WTC11 (cell line): ENCODE measurements around the gene CBY1. TPM values are rescaled to one million over a fixed set of nuclear protein-coding genes. Genes with fewer than 3 reads are reported as not detected.
A peak's percentile ranks its signal among the peaks of the same experiment; 100 is the strongest.

Experiments
- ATAC-seq: fragments of 200-7000 bp; cut with Tn5 transposase; 2 replicates; pipeline ENCODE4 v1.10.0; 2021; ENCODE audit warnings: mild to moderate bottlenecking, moderate library complexity
- CTCF ChIA-PET: fragments of 300-600 bp; sonication (Branson Sonifier 250); formaldehyde crosslinking; loops from one replicate; lab custom pipeline; 2021; ENCODE audit warnings: antibody characterized with exemption; lab: Charles Lee
- POLR2A ChIA-PET: fragments of 350-600 bp; sonication (Branson Sonifier 250); formaldehyde crosslinking; loops from one replicate; lab custom pipeline; 2021; ENCODE audit warnings: antibody characterized with exemption; lab: Charles Lee
- DNase-seq: peaks from one replicate; pipeline ENCODE4 v3.0.0; 2021; ENCODE audit warnings: low spot score
- H3K27ac Mint-ChIP-seq: 2 replicates; pipeline ENCODE4 v1.8.0; 2021; ENCODE audit warnings: mixed read lengths
- H3K27me3 Mint-ChIP-seq: 2 replicates; pipeline ENCODE4 v1.8.0; 2021; ENCODE audit warnings: low read depth, mild to moderate bottlenecking, moderate library complexity, mixed read lengths
- H3K36me3 Mint-ChIP-seq: 2 replicates; pipeline ENCODE4 v1.8.0; 2021; ENCODE audit warnings: mixed read lengths
- H3K4me1 Mint-ChIP-seq: 2 replicates; pipeline ENCODE4 v1.8.0; 2022; ENCODE audit warnings: mixed read lengths
- H3K4me3 Mint-ChIP-seq: 2 replicates; pipeline ENCODE4 v1.8.0; 2021; ENCODE audit warnings: mild to moderate bottlenecking, moderate library complexity, mixed read lengths
- H3K9me3 Mint-ChIP-seq: 2 replicates; pipeline ENCODE4 v1.8.0; 2021; ENCODE audit warnings: mixed read lengths
- AR ChIP-seq: fragments of 250-450 bp; sonication (Bioruptor Pico); IDR thresholded peaks from 2 replicates; pipeline ENCODE4 v1.9.0; 2021; ENCODE audit warnings: mild to moderate bottlenecking
- ATF1 ChIP-seq: sonication (generic); formaldehyde crosslinking; IDR thresholded peaks from 2 replicates; pipeline ENCODE4 v1.8.1; 2023; ENCODE audit warnings: mild to moderate bottlenecking, moderate library complexity, missing genetic modification reagents
- CREB1 ChIP-seq: sonication (generic); formaldehyde crosslinking; IDR thresholded peaks from 2 replicates; pipeline ENCODE4 v1.8.0; 2023; ENCODE audit warnings: mild to moderate bottlenecking, missing genetic modification reagents
- FOXP4 ChIP-seq: sonication (generic); formaldehyde crosslinking; IDR thresholded peaks from 2 replicates; pipeline ENCODE4 v1.8.0; 2022; ENCODE audit warnings: mild to moderate bottlenecking, missing genetic modification reagents
- GRHL2 ChIP-seq: fragments of 250-450 bp; sonication (Bioruptor Pico); IDR thresholded peaks from 2 replicates; pipeline ENCODE4 v1.8.0; 2022; ENCODE audit warnings: mild to moderate bottlenecking, moderate library complexity; ENCODE audit not compliant: insufficient replicate concordance, severe bottlenecking
- HMGA2 ChIP-seq: fragments of 250-450 bp; sonication (Bioruptor Pico); IDR thresholded peaks from 2 replicates; pipeline ENCODE4 v1.4.0; 2021; ENCODE audit warnings: mild to moderate bottlenecking, moderate library complexity
- IRF2 ChIP-seq: sonication (generic); formaldehyde crosslinking; IDR thresholded peaks from 2 replicates; pipeline ENCODE4 v1.8.0; 2022; ENCODE audit warnings: low read depth, missing genetic modification reagents, borderline replicate concordance
- JAZF1 ChIP-seq: fragments of 250-450 bp; sonication (Bioruptor Pico); IDR thresholded peaks from 2 replicates; pipeline ENCODE4 v1.9.0; 2021; ENCODE audit warnings: moderate library complexity, mild to moderate bottlenecking, inconsistent platforms
- KAT7 ChIP-seq: sonication (generic); formaldehyde crosslinking; IDR thresholded peaks from 2 replicates; pipeline ENCODE4 v1.8.1; 2023; ENCODE audit warnings: missing genetic modification reagents, mild to moderate bottlenecking, borderline replicate concordance
- MYBL2 ChIP-seq: sonication (generic); formaldehyde crosslinking; IDR thresholded peaks from 2 replicates; pipeline ENCODE4 v1.8.1; 2023; ENCODE audit warnings: mild to moderate bottlenecking, moderate library complexity, missing genetic modification reagents
- NR2C2 ChIP-seq: sonication (generic); formaldehyde crosslinking; IDR thresholded peaks from 2 replicates; pipeline ENCODE4 v1.8.0; 2022; ENCODE audit warnings: mild to moderate bottlenecking, missing genetic modification reagents
- RELA ChIP-seq: sonication (generic); formaldehyde crosslinking; IDR thresholded peaks from 2 replicates; pipeline ENCODE4 v1.8.1; 2022; ENCODE audit warnings: missing genetic modification reagents, mild to moderate bottlenecking, borderline replicate concordance
- ZBTB43 ChIP-seq: sonication (generic); formaldehyde crosslinking; IDR thresholded peaks from 2 replicates; pipeline ENCODE4 v1.8.1; 2023; ENCODE audit warnings: mild to moderate bottlenecking, missing genetic modification reagents
- ZMAT4 ChIP-seq: fragments of 250-450 bp; sonication (Bioruptor Pico); IDR thresholded peaks from 2 replicates; pipeline ENCODE4 v1.9.0; 2021; ENCODE audit warnings: mild to moderate bottlenecking
- ZNF263 ChIP-seq: sonication (generic); formaldehyde crosslinking; IDR thresholded peaks from 2 replicates; pipeline ENCODE4 v1.8.1; 2022; ENCODE audit warnings: low read depth, mild to moderate bottlenecking, moderate library complexity, missing genetic modification reagents
- ZNF317 ChIP-seq: sonication (generic); formaldehyde crosslinking; IDR thresholded peaks from 2 replicates; pipeline ENCODE4 v1.8.1; 2023; ENCODE audit warnings: low read depth, mild to moderate bottlenecking, moderate library complexity, missing genetic modification reagents, borderline replicate concordance
- ZNF425 ChIP-seq: fragments of 250-450 bp; sonication (Bioruptor Pico); conservative IDR thresholded peaks from 2 replicates; pipeline ENCODE4 v1.9.0; 2021; ENCODE audit warnings: mild to moderate bottlenecking
- total RNA-seq: library from RNA; stranded (reverse); gene quantifications from 3 replicates; pipeline ENCODE4 v1.2.3, GENCODE V29; 2021

The CBY1 gene
- total RNA-seq, 1 experiment from 2014 or later = 26.5 TPM

GRCh38 chr22:38698407-38699094, 42.1 kb downstream of the CBY1 start (continued):
- TF ChIP-seq ZBTB43 (CRISPR knock-in tag) (no peak), ZNF263 (CRISPR knock-in tag) (no peak)

GRCh38 chr22:38699143-38699542, 42.7 kb downstream of the CBY1 start:
- Mint-ChIP-seq H3K27me3 (no peaks in the 10 kb centered on the region; the same call in 1 of the 2 replicates), H3K27ac (no peak overlapping the region), H3K4me3 (peak overlapping the region; percentile 96), H3K4me1 (peaks cover 47% of the 10 kb centered on the region), H3K36me3 (peaks cover 11% of the 10 kb centered on the region), H3K9me3 (no peaks in the 10 kb centered on the region)
- ATAC-seq (no peak), DNase-seq (no peak)
- POLR2A ChIA-PET = interaction anchor here (1.2 kb wide), 1 partner anchor 18 kb away, joined by 9 read pairs; the partner anchor contains the start of gene TOMM22
- CTCF ChIA-PET = interaction anchor here (1.1 to 1.7 kb wide), 5 partner anchors 17 to 171 kb away, joined by 3 to 7 read pairs (median 3); partner anchors contain the start of gene TOMM22
- TF ChIP-seq JAZF1 (CRISPR knock-in tag) = no peak
- TF ChIP-seq ZNF425 = no peak
- TF ChIP-seq MYBL2 (CRISPR knock-in tag) = no peak
- TF ChIP-seq AR (CRISPR knock-in tag) = no peak
- no peak for TF ChIP-seq FOXP4 (CRISPR knock-in tag)
- no peak for TF ChIP-seq HMGA2 (CRISPR knock-in tag)
- no peak for TF ChIP-seq ZNF317 (CRISPR knock-in tag)
- no peak for TF ChIP-seq ZMAT4 (CRISPR knock-in tag)
- no peak for TF ChIP-seq ZBTB43 (CRISPR knock-in tag)

GRCh38 chr22:38699784-38700183, 43.3 kb downstream of the CBY1 start:
- Mint-ChIP-seq H3K27me3 (no peaks in the 10 kb centered on the region; the same call in 1 of the 2 replicates), H3K4me3 (peak overlapping the region; percentile 96), H3K36me3 (peaks cover 10% of the 10 kb centered on the region), H3K27ac (peak overlapping the region; percentile 42), H3K4me1 (peaks cover 51% of the 10 kb centered on the region), H3K9me3 (no peaks in the 10 kb centered on the region)
- POLR2A ChIA-PET = interaction anchor here (1.2 kb wide), 1 partner anchor 18 kb away, joined by 9 read pairs; the partner anchor contains the start of gene TOMM22
- ATAC-seq (no peak), DNase-seq (no peak)
- CTCF ChIA-PET = interaction anchor here (0.5 to 1.5 kb wide), 5 partner anchors 18 to 170 kb away, joined by 3 to 7 read pairs (median 3); partner anchors contain the start of gene TOMM22
- TF ChIP-seq RELA (CRISPR knock-in tag) = no peak
- TF ChIP-seq ATF1 (CRISPR knock-in tag) = no peak
- no peak for TF ChIP-seq IRF2 (CRISPR knock-in tag)
- no peak for TF ChIP-seq CREB1 (CRISPR knock-in tag)
- TF ChIP-seq KAT7 (CRISPR knock-in tag) = no peak
- no peak for TF ChIP-seq GRHL2
- TF ChIP-seq ZNF263 (CRISPR knock-in tag) = no peak
- TF ChIP-seq NR2C2 = no peak
- TF ChIP-seq ZNF425 = no peak
